ENCODE results near the gene OPTN.

The OPTN gene

GRCh38 chr10:13165177-13165576 lies 65.2 kb downstream of the OPTN start:
- Histone ChIP-seq H3K79me2 (no peaks in the 10 kb centered on the region), H3K4me1 (peaks cover 6% of the 10 kb centered on the region), H3K4me3 (ENCODE audit: low read depth, low read length) (no peak overlapping the region), H2AFZ (no peak overlapping the region), H3K36me3 (ENCODE audit: control insufficient read depth, insufficient read depth, low read length) (no peaks in the 10 kb centered on the region), H3K9ac (no peak overlapping the region), H3K4me2 (ENCODE audit: low read length) (no peak overlapping the region), H3K27ac (no peak overlapping the region), H3K27me3 (ENCODE audit: control insufficient read depth, insufficient read depth, low read length) (no peaks in the 10 kb centered on the region), H3K9me3 (ENCODE audit: control insufficient read depth, low read length) (no peaks in the 10 kb centered on the region)
- TF ChIP-seq CTCF (IDR thresholded peaks at IDR 0.05), result no peak

GRCh38 chr10:13167568-13167967 lies 67.6 kb downstream of the OPTN start:
- no peaks in the 10 kb centered on the region for H3K36me3 ChIP-seq (ENCODE audit: control insufficient read depth, insufficient read depth, low read length)
- no peak overlapping the region for H3K9ac ChIP-seq
- no peak overlapping the region for H3K27ac ChIP-seq
- H3K4me2 ChIP-seq (ENCODE audit: low read length), result no peak overlapping the region
- H3K9me3 ChIP-seq (ENCODE audit: control insufficient read depth, low read length), result no peaks in the 10 kb centered on the region
- no peaks in the 10 kb centered on the region for H3K4me1 ChIP-seq
- no peak for TF ChIP-seq CTCF (IDR thresholded peaks at IDR 0.05)
- H3K27me3 ChIP-seq (ENCODE audit: control insufficient read depth, insufficient read depth, low read length), result no peaks in the 10 kb centered on the region
- H3K4me3 ChIP-seq (ENCODE audit: low read depth, low read length), result no peak overlapping the region
- no peaks in the 10 kb centered on the region for H3K79me2 ChIP-seq
- no peak overlapping the region for H2AFZ ChIP-seq

- H3K27ac ChIP-seq, result no peak overlapping the region
- H3K4me1 ChIP-seq, result no peaks in the 10 kb centered on the region
- H3K9me3 ChIP-seq (ENCODE audit: control insufficient read depth, low read length), result no peaks in the 10 kb centered on the region
- no peak overlapping the region for H2AFZ ChIP-seq
- no peak for TF ChIP-seq CTCF (IDR thresholded peaks at IDR 0.05)
- H3K4me3 ChIP-seq (ENCODE audit: low read depth, low read length), result no peak overlapping the region
- no peaks in the 10 kb centered on the region for H3K36me3 ChIP-seq (ENCODE audit: control insufficient read depth, insufficient read depth, low read length)
- H3K79me2 ChIP-seq, result no peaks in the 10 kb centered on the region
- no peaks in the 10 kb centered on the region for H3K27me3 ChIP-seq (ENCODE audit: control insufficient read depth, insufficient read depth, low read length)
- no peak overlapping the region for H3K4me2 ChIP-seq (ENCODE audit: low read length)
- no peak overlapping the region for H3K9ac ChIP-seq
Observed at GRCh38 chr10:13168781-13169180, 68.8 kb downstream of the OPTN start.

GRCh38 chr10:13173616-13174015 lies 73.7 kb downstream of the OPTN start:
- H3K4me1 ChIP-seq, result no peaks in the 10 kb centered on the region
- no peak overlapping the region for H3K4me2 ChIP-seq (ENCODE audit: low read length)
- H3K9ac ChIP-seq, result no peak overlapping the region
- no peak for TF ChIP-seq CTCF (IDR thresholded peaks at IDR 0.05)
- no peak overlapping the region for H2AFZ ChIP-seq
- H3K27ac ChIP-seq, result no peak overlapping the region
- H3K9me3 ChIP-seq (ENCODE audit: control insufficient read depth, low read length), result no peaks in the 10 kb centered on the region
- H3K36me3 ChIP-seq (ENCODE audit: control insufficient read depth, insufficient read depth, low read length), result no peaks in the 10 kb centered on the region
- no peaks in the 10 kb centered on the region for H3K79me2 ChIP-seq
- H3K4me3 ChIP-seq (ENCODE audit: low read depth, low read length), result no peak overlapping the region
- no peaks in the 10 kb centered on the region for H3K27me3 ChIP-seq (ENCODE audit: control insufficient read depth, insufficient read depth, low read length)

- Histone ChIP-seq H3K4me3 (ENCODE audit: low read depth, low read length) (no peak overlapping the region), H3K27ac (no peak overlapping the region), H3K9ac (no peak overlapping the region), H2AFZ (no peak overlapping the region), H3K4me1 (no peaks in the 10 kb centered on the region), H3K79me2 (no peaks in the 10 kb centered on the region), H3K9me3 (ENCODE audit: control insufficient read depth, low read length) (no peaks in the 10 kb centered on the region), H3K36me3 (ENCODE audit: control insufficient read depth, insufficient read depth, low read length) (no peaks in the 10 kb centered on the region), H3K27me3 (ENCODE audit: control insufficient read depth, insufficient read depth, low read length) (no peaks in the 10 kb centered on the region), H3K4me2 (ENCODE audit: low read length) (no peak overlapping the region)
- no peak for TF ChIP-seq CTCF (IDR thresholded peaks at IDR 0.05)
Observed at GRCh38 chr10:13180788-13181187, 80.8 kb downstream of the OPTN start.

All from parathyroid adenoma (tissue), 2 donors.